IPS-18a (cell line): ENCODE measurements around the gene RBP3.

Source experiments
- H3K27ac ChIP-seq: one replicate; pipeline ENCODE4 v1.5.1; 2013; ENCODE audit warnings: low read length
- H3K27me3 ChIP-seq: one replicate; pipeline ENCODE4 v1.6.1; 2013; ENCODE audit warnings: mild to moderate bottlenecking, low read length; ENCODE audit not compliant: control insufficient read depth, insufficient read depth
- H3K36me3 ChIP-seq: one replicate; pipeline ENCODE4 v1.6.1; 2013; ENCODE audit warnings: low read depth, low read length; ENCODE audit not compliant: control insufficient read depth
- H3K4me1 ChIP-seq: one replicate; pipeline ENCODE4 v1.6.1; 2013; ENCODE audit warnings: low read depth, low read length; ENCODE audit not compliant: control insufficient read depth
- H3K4me3 ChIP-seq: one replicate; pipeline ENCODE4 v1.5.1; 2013; ENCODE audit warnings: low read length
- H3K9ac ChIP-seq: one replicate; pipeline ENCODE4 v1.6.1; 2013; ENCODE audit warnings: mild to moderate bottlenecking, low read length, moderate library complexity
- H3K9me3 ChIP-seq: one replicate; pipeline ENCODE4 v1.6.1; 2013; ENCODE audit warnings: low read depth, low read length; ENCODE audit not compliant: control insufficient read depth

RBP3 gene

GRCh38 chr10:47406870-47407691 is 58.9 kb downstream of the RBP3 start:
- H3K27ac ChIP-seq = no peak overlapping the region
- H3K4me1 ChIP-seq = peaks cover 19% of the 10 kb centered on the region
- no peaks in the 10 kb centered on the region for H3K27me3 ChIP-seq
- no peaks in the 10 kb centered on the region for H3K9me3 ChIP-seq
- no peak overlapping the region for H3K9ac ChIP-seq
- H3K36me3 ChIP-seq = no peaks in the 10 kb centered on the region
- no peak overlapping the region for H3K4me3 ChIP-seq
